Cerebellar cortex (tissue), 1 donor: ENCODE results near the gene PAMR1.
"Not testable (repeated sequence)": the region's sequence is repeated elsewhere in the genome, so short reads cannot be mapped to it uniquely, and the experiment has no call there.

Experiments
- DNase-seq: peaks from one replicate; pipeline ENCODE4 v3.0.0-alpha.2; 2015; ENCODE audit warnings: low spot score

The PAMR1 gene, protein sequence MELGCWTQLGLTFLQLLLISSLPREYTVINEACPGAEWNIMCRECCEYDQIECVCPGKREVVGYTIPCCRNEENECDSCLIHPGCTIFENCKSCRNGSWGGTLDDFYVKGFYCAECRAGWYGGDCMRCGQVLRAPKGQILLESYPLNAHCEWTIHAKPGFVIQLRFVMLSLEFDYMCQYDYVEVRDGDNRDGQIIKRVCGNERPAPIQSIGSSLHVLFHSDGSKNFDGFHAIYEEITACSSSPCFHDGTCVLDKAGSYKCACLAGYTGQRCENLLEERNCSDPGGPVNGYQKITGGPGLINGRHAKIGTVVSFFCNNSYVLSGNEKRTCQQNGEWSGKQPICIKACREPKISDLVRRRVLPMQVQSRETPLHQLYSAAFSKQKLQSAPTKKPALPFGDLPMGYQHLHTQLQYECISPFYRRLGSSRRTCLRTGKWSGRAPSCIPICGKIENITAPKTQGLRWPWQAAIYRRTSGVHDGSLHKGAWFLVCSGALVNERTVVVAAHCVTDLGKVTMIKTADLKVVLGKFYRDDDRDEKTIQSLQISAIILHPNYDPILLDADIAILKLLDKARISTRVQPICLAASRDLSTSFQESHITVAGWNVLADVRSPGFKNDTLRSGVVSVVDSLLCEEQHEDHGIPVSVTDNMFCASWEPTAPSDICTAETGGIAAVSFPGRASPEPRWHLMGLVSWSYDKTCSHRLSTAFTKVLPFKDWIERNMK

DNA sequence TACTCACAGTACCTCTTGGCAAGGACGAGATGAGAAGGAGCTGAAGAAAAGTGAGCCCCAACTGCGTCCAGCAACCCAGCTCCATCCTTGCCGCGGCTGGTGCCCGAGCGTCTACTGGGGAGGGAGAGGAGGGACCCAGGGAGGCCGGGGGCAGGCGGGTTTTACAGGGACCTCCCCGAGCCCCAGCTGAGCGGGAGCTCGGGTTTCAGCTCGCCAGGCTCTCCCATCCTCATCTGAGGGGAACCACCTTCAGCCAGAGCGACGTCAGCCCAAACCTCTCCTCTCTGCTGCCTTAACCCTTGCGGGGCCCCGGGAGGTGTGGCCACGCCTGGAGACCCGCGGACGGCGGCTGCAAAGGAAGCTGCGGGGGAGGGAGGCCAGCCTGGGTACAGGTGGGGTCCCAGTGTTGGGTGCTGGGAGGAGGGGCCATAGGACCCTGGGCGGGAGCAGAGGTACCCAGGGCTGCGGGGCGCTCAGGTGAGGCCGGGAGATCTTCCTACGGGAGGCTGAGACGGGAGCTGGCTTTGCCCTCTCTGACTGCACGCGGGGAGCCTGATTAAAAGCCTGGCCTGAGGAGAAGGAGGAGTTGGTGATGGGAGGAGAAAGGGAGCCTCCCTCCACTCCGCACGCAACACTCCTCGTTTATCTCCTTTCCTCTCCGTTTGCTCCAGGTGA is at the start of gene PAMR1:
Gene PAMR1, minus strand, starts transcription at position 116 of the 675 bp plus-strand sequence. Its CDS starts 31 bp downstream, at position 85.
- no peak for DNase-seq

DNA sequence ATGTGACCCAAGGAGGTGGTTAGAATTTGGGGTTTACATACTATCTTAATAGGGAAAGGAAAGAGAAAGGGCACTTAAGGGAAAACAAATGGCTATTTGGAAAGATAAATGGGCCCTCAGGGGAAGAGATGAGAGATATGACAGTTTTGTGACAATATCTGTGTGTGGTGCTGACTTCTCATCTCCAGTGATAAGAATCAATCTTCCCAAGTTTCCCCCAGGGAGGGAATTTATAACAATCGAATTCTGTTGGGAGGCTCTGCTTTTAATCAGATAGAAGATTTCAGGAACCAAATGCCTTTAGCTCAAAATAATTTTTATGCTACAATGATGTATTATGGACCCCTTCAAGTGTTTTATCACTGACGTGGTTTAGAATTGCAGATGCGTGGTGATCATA is 46.3 kb upstream of the PAMR1 start:
- no peak for DNase-seq

GRCh38 chr11:35567737-35568465 is 42.5 kb upstream of the PAMR1 start:
- no peak for DNase-seq

DNA sequence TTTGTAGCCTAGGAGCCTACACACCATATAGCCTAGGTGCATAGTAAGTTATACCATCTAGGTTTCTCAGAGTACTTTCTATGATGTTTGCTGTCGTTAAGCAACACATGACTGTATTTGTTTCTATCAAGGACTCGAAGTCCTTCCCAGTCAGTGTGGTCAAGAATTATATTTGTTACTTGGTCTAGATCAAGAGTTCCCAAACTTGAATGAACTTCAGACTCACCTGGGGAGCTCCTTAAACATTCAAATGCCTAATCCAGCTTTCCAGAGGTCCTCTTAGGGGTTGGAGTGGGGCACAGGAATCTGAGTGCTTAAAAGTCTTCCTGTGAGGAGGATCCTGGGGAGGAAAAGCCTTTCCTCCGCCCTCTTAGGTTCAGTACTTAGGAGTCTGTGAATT is 41.5 kb upstream of the PAMR1 start:
- DNase-seq, result no peak

- no peak for DNase-seq
Observed at GRCh38 chr11:35566181-35566580, 40.8 kb upstream of the PAMR1 start.

- DNase-seq, result no peak
Observed at GRCh38 chr11:35564245-35564595, 38.8 kb upstream of the PAMR1 start.

- no peak for DNase-seq
Observed at GRCh38 chr11:35563484-35564244, 38.2 kb upstream of the PAMR1 start.

GRCh38 chr11:35559949-35560348 is 34.5 kb upstream of the PAMR1 start:
- no peak for DNase-seq

DNA sequence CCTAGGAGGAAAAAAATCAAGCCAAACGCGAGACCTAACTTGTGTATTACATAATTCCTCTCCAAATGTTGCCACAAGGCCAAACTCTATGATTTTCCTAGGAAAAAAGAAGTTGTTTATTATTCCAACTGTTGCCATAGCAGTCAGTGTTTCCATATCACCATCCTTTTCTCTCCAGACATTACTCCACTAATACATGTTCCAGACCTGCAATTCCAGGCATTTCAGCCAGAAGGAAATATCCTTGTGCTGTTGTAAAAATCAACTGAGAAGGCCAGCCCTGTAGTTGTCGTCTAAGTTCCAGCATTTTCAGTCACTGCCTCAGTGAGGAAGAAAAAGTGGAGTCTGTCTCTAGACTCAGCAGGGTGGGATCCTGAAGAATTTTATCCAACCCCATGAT is 33.1 kb upstream of the PAMR1 start:
- no peak for DNase-seq

- DNase-seq, result no peak
Observed at GRCh38 chr11:35555488-35555887, 30.1 kb upstream of the PAMR1 start.

GRCh38 chr11:35554491-35555437 is 29.3 kb upstream of the PAMR1 start:
- DNase-seq, result no peak

GRCh38 chr11:35553831-35554230 is 28.4 kb upstream of the PAMR1 start:
- DNase-seq, result no peak

- no peak for DNase-seq
Observed at GRCh38 chr11:35553021-35553420, 27.6 kb upstream of the PAMR1 start.

DNA sequence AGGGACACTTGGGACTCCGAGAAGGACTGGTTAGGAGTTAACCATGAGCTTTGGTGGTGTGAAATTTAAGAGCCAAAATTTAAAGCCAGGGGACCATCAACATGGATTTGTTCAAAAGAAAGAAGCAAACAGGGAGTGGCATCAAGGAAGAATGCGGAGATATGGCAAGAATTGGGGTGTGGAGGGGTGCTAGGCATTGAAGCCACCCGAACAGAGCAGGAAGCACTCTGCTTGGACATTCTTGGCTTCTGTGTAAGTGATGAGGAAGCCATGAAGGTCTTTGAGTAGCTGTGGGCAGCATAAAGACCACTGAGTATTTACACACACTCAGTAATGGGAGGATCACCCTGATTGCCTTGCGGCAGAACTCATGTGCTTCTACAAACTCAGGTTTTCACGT is 27.2 kb upstream of the PAMR1 start:
- DNase-seq, result no peak

DNA sequence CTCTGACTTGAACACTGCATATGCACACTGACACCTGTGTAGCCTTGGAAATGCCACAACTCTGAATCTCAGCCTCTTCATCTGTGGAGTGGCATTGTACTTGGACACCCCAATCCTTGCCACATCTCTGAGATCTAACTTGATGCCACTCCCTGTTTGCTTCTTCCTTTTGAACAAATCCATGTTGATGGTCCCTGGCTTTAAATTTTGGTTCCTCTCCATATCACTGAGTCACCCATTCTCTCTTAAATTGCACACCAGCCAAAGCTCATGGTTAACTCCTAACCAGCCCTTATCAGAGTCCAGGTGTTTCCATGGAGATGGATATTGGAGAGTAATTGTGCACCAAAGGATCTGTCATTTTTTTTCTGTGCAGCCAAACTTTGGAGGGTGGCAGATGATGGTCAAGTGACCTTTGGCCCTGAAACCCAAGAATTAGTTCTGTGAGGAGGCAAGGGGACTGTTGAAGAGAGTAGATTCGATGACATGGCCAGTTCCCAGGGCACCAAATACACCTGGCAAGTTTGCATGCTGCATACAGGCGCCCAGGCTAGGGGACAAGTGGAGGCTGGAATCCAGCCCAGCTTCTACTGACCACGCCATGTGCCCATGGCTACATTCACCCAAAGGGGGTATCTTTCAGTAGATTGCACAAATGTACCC is 25.1 kb upstream of the PAMR1 start:
- DNase-seq, result no peak

DNA sequence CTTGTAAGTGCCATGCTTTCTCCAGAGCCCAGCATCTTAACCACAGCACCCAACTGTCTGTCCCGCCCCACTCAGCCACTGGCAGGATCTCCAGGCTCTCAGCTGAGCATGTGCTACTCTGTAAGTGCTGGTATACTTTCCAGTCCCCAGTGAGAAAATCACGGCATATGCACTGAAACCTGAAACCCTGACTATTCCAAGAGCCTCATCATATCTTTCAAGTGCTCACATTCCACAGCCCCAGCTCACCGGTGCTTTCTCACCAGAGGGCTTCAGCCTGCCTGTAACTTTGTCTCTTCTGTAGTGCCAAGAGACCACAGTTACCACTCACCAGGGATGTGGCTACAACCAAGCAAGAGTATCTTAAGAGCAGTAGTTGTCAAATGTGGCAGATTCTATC is 24.4 kb upstream of the PAMR1 start:
- no peak for DNase-seq

GRCh38 chr11:35548925-35549561 is 23.6 kb upstream of the PAMR1 start:
- no peak for DNase-seq

GRCh38 chr11:35547995-35548394 is 22.6 kb upstream of the PAMR1 start:
- DNase-seq, result not testable (repeated sequence)

DNA sequence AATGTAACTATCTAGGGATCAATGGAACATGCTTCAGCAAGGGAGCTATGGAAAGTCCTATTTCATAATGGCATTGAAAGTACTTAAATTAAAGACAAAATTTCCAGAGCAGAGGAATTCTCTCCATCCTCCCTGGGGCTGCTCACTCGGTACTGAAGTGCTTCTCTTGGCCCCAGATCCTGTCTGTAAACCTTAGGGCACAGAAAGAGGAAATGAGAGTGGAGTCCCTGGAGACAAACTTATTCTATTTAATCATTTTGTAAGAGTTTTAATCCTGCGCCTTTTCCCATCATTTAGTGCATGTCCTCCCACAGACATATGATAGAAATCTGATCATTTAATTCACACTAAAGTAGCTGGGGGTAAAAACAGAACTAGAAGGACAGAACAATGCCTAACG is 20.9 kb upstream of the PAMR1 start:
- no peak for DNase-seq
